ENCODE measurements around the gene MKS1.

GRCh38 chr17:58202859-58203258 is 16.2 kb downstream of the MKS1 start:
- no peak for TF ChIP-seq POLR2A (IDR thresholded peaks at IDR 0.05)
- no peak for TF ChIP-seq CTCF (IDR thresholded peaks at IDR 0.05)
